ENCODE measurements around the gene RLN3.

- TF ChIP-seq YY1 (IDR thresholded peaks at IDR 0.05; ENCODE audit: insufficient read depth, insufficient read length) (no peak), ZNF274 (IDR thresholded peaks at IDR 0.05; ENCODE audit: low read depth, low read length) (no peak), SUZ12 (IDR thresholded peaks at IDR 0.05; ENCODE audit: extremely low read depth, insufficient read depth, insufficient read length) (no peak)
Observed at GRCh38 chr19:13989487-13989886, 38.5 kb upstream of the RLN3 start.
